GM10266 (cell line): ENCODE results near the gene DGAT2L6.
"Not testable (repeated sequence)": the region's sequence is repeated elsewhere in the genome, so short reads cannot be mapped to it uniquely, and the experiment has no call there.

ENCODE experiments used
- DNase-seq: peaks from one replicate; pipeline ENCODE4 v3.0.0; 2012; ENCODE audit errors: extremely low spot score
- TF ChIP-seq, protein P1 (sequence below): IDR thresholded peaks from 2 replicates; pipeline ENCODE4 v1.5.1; 2012; ENCODE audit warnings: mild to moderate bottlenecking, low read depth; ENCODE audit not compliant: control insufficient read depth, insufficient read depth; ENCODE audit errors: missing control alignments

The DGAT2L6 gene

DNA sequence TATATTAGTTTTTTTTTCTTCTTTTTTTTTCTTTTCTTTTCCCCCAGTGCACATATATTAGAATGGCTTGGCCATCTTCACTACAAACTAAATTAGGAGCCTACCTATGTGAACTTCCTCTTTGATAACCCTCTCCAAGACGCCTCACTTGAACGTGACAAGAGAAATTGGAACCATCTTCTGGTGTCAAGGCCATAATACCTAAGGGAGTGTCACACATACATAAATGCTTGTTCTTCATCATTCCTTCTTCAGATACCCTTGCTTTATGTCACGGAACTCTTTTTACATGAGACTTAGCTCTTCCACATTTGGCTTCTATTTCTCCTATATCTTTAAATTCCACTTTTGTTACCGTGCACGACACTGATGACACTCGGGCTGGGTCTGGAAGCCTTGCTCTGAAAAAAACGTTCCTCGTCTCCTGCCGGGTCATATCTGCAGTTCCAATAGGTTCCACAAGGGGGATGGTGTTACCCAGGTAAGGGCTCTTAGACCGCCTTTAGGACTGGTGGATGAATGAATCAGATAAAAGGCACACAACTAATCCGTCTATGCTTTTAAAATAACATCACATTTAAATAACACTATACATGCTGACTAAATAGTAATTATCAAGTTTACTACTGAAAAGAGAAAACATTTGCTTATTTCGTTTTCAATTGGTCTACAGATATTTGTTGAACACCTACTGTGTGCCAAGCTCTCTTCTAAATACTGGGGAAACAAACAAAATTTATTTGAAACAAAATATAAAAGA is 19.9 kb downstream of the DGAT2L6 start:
- peak; percentile 16 for DNase-seq
- TF ChIP-seq, protein P1, sequence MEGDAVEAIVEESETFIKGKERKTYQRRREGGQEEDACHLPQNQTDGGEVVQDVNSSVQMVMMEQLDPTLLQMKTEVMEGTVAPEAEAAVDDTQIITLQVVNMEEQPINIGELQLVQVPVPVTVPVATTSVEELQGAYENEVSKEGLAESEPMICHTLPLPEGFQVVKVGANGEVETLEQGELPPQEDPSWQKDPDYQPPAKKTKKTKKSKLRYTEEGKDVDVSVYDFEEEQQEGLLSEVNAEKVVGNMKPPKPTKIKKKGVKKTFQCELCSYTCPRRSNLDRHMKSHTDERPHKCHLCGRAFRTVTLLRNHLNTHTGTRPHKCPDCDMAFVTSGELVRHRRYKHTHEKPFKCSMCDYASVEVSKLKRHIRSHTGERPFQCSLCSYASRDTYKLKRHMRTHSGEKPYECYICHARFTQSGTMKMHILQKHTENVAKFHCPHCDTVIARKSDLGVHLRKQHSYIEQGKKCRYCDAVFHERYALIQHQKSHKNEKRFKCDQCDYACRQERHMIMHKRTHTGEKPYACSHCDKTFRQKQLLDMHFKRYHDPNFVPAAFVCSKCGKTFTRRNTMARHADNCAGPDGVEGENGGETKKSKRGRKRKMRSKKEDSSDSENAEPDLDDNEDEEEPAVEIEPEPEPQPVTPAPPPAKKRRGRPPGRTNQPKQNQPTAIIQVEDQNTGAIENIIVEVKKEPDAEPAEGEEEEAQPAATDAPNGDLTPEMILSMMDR: peak; percentile 60

DNA sequence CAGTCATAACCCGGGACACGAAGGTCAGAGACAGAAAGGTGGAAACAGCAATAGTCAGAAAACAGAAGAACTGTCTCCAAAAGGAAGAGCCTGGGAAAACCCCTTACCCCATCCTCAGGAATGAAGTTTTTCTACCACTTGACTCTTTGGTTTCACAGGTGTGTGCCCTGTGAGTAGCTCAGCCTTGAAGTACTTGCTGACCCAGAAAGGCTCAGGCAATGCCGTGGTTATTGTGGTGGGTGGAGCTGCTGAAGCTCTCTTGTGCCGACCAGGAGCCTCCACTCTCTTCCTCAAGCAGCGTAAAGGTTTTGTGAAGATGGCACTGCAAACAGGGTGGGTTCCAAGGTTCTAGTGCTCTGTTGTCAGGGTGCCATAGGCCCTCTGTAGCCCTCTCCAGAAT is 24.4 kb downstream of the DGAT2L6 start:
- TF ChIP-seq, protein P1: no peak
- DNase-seq: no peak

DNA sequence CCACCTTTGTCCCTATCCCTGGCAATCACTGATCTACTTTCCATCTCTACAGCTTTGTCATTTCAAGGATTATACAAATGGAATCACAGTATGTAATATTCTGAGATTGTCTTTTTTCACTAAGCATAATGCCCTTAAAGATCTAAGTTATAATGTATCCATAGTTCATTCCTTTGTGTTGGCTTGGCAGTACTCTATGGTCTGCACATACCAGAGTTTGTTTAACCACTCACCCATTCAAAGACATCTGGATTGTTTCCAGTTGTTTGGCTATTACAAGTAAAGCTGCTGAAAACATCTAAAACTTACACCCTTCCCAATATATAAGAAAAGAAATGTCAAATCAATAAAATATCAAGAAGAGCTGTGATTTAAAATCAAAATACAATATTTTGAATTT is 31.2 kb downstream of the DGAT2L6 start:
- DNase-seq: no peak
- TF ChIP-seq, protein P1: no peak

DNA sequence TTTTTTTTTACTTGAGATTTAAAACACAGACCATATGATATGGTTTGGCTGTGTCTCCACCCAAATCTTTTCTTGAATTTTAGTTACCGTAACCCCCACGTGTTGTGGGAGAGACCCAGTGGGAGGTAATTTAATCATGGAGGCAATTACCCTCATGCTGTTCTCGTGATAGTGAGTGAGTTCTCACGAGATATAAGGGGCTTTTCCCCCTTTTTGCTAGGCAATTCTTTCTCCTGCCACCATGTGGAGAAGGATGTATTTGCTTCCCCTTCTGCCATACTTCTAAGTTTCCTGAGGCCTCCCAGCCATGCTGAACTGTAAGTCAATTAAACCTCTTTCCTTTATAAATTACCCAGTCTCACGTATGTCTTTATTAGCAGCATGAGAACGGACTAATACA is 32.3 kb downstream of the DGAT2L6 start:
- DNase-seq: not testable (repeated sequence)

DNA sequence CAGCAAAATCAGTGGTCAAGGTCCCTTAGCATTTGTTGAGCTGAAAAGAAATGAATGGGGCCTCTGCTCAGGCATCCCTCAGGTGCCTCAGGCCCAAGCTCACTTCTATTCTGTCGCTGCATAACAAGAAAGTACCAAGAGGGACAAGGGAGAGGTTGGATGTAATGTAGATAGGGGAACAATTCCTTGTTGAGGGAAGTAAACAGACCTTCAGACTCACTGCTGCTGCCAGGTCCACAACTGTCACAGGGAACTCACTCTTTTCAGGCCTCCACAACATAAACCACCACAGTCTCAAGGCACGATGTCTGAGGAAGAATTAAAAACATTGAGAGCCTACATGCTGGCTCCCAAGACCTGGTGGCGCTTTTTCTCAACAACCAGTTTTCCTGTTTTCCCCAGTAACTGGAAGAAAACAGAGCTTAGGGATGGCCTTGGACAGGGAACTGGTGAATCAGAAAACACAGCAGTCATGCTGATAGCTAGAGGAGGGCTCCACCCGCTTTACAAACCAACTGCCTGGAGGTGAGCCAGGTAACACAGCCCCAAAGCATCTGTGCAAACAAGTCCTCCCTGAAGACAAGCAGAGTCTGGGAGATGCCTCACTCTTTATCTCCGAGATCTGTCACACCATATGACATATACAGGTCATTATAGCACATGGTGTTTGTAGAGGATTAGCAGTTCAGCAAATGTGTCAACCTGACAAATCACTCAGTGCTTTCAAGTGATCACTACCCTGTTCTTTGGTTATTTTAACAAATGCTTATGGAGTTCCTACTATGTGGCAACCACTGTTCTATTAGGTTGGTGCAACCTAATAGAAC is 42.9 kb downstream of the DGAT2L6 start:
- TF ChIP-seq, protein P1: no peak

DNA sequence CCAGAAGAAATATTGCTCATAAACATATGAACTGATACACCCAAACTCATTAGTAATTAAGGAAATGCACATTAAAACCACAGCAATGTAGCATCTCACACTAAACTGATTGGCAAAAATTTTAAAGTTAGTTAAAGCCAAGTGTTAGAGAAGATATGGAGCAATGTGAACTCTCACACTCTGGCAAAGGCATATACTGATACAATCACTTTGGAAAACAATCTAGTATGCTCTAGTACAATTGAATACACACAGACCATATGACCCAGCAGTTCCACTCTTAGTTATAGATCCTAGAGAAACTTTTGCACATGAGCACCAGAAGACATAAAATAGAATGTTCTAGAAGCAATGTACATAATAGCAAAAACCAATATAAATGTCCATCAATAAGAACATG is 48.8 kb downstream of the DGAT2L6 start:
- DNase-seq: no peak
- TF ChIP-seq, protein P1: no peak

More for the DNA sequence above, 42.9 kb downstream of the DGAT2L6 start:
- DNase-seq: no peak

DNA sequence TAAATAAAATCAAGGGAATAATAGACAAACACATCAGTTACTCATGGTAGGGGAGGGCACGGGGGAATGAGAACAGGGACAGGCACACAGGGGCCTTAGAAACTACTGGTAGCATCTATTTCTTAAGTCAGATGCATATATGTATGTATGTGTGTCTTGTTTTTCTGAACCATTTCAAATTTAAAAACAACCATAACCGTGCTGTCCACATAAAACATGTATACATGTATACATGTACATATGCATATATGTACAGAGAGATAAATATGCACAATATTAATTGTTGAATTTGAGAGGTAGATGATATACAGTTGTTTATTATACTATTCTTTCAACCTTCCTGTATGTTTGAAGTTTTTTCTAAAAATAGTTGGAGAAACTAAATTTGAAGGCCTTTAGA is 49.4 kb downstream of the DGAT2L6 start:
- no peak for DNase-seq
- TF ChIP-seq, protein P1: no peak
